Uterus (tissue), 4 donors: ENCODE data around the gene DLST. TPM values are rescaled to one million over a fixed set of nuclear protein-coding genes. Genes with fewer than 3 reads are reported as not detected.

Source experiments
- total RNA-seq, 4 donors: library from RNA; depleted of rRNA in 3 of 4; stranded (reverse); fragments of >200 nt in 3 of 4; gene quantifications; one replicate each; pipeline versions ENCODE4 v1.1.0 to v1.2.4, GENCODE V29; 2014 to 2023
- donor health status: DM: yes; HTN: yes; CAD: no.

The DLST gene
- total RNA-seq, 4 donors from 2014 or later: 31.8 to 77.2 (median 62.7) TPM

Other genes starting within 250 kb of the DLST start
- gene AREL1, start 168.8 kb upstream of the DLST start, total RNA-seq: 10 to 100 TPM in 3 of 4 donors, 1 to 10 TPM in 1; 2.1 to 33.8 (median 22.3) TPM
- gene FCF1, start 168.8 kb upstream of the DLST start, total RNA-seq: 100 to 1,000 TPM in 1 of 4 donors, 10 to 100 TPM in 2, 1 to 10 TPM in 1; 6.4 to 116 (median 46.6) TPM
- 100 to 1,000 TPM in 2 of 4 donors, 10 to 100 TPM in 1, 1 to 10 TPM in 1; 8.8 to 118 (median 91.9) TPM for gene YLPM1, start 118.6 kb upstream of the DLST start, total RNA-seq
- gene PROX2, start 5.8 kb upstream of the DLST start, total RNA-seq: not detected
- 10 to 100 TPM in 1 of 4 donors, 1 to 10 TPM in 1, under 1 TPM in 1, not detected in 1; 0.26 to 11.1 (median 3.0) TPM for gene RPS6KL1, start 41.3 kb downstream of the DLST start, total RNA-seq
- gene PGF, start 73.7 kb downstream of the DLST start, total RNA-seq: 10 to 100 TPM in 2 of 4 donors, 1 to 10 TPM in 2; 2.7 to 32.4 (median 15.4) TPM
- gene EIF2B2, start 121.0 kb downstream of the DLST start, total RNA-seq: 10 to 100 TPM; 27.3 to 41.9 (median 35.5) TPM
- 10 to 100 TPM; 16.4 to 83.4 (median 50.1) TPM for gene MLH3, start 169.6 kb downstream of the DLST start, total RNA-seq
- 10 to 100 TPM; 11.8 to 30.6 (median 21.4) TPM for gene ACYP1, start 182.1 kb downstream of the DLST start, total RNA-seq
- gene ZC2HC1C, start 187.7 kb downstream of the DLST start, total RNA-seq: 1 to 10 TPM in 2 of 4 donors, under 1 TPM in 1, not detected in 1; 0.26 to 4.7 (median 2.4) TPM
- gene NEK9, start 245.1 kb downstream of the DLST start, total RNA-seq: 100 to 1,000 TPM in 1 of 4 donors, 10 to 100 TPM in 3; 51.2 to 115 (median 71.4) TPM